ENCODE results near the gene PLCB1.

DNA sequence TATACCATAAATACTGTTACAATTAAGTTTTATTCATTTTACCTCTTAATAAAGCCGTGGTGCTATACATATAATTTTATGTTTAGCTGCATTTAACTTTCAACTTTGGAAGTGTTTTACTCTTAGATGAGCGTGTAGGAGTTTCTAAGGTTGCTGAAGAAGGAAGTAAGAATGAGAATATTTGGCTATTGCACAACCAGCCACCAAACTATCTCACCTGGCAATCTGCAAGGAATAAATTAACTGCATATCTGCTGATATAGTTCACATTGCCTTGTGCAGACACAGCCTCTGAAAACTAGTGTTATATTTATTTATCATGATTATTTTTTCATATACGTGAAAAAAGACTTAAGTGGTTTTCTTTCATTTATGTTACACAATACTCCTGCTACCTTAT, 230.4 kb downstream of the PLCB1 start:
- TF ChIP-seq, protein P1, sequence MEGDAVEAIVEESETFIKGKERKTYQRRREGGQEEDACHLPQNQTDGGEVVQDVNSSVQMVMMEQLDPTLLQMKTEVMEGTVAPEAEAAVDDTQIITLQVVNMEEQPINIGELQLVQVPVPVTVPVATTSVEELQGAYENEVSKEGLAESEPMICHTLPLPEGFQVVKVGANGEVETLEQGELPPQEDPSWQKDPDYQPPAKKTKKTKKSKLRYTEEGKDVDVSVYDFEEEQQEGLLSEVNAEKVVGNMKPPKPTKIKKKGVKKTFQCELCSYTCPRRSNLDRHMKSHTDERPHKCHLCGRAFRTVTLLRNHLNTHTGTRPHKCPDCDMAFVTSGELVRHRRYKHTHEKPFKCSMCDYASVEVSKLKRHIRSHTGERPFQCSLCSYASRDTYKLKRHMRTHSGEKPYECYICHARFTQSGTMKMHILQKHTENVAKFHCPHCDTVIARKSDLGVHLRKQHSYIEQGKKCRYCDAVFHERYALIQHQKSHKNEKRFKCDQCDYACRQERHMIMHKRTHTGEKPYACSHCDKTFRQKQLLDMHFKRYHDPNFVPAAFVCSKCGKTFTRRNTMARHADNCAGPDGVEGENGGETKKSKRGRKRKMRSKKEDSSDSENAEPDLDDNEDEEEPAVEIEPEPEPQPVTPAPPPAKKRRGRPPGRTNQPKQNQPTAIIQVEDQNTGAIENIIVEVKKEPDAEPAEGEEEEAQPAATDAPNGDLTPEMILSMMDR (IDR thresholded peaks at IDR 0.05; ENCODE audit: low read depth, low read length, poor library complexity, severe bottlenecking): no peak
- TF ChIP-seq EZH2phosphoT487 (IDR thresholded peaks at IDR 0.05; ENCODE audit: borderline replicate concordance, low read length): no peak
